IMR-90 (cell line): ENCODE measurements around the gene BMP4. TPM values are rescaled to one million over a fixed set of nuclear protein-coding genes. Genes with fewer than 3 reads are reported as not detected.
A peak's percentile ranks its signal among the peaks of the same experiment; 100 is the strongest.

Experiments used
- ATAC-seq: fragments of 200-7000 bp; cut with Tn5 transposase; 2 replicates; pipeline ENCODE4 v1.9.1; 2020; ENCODE audit warnings: low read depth, mild to moderate bottlenecking, moderate library complexity
- BruUV-seq: library from RNA; stranded (reverse); fragments of 400-500 nt; replicated peaks from 2 replicates; lab custom pipeline; 2021; lab: Mats Ljungman, UMichigan
- CTCF ChIA-PET: fragments of 300-600 bp; formaldehyde crosslinking; extraction: SDS; loops from one replicate; lab custom pipeline; 2021; ENCODE audit warnings: antibody characterized with exemption; lab: Yijun Ruan, JAX
- POLR2A ChIA-PET: fragments of 300-600 bp; sonication (Branson Sonifier 250); formaldehyde crosslinking; loops from one replicate; lab custom pipeline; 2022; ENCODE audit warnings: antibody characterized with exemption; ENCODE audit not compliant: unreplicated experiment; lab: Charles Lee
- DNase-seq: peaks from one replicate; pipeline ENCODE4 v3.0.0; 2013
- H2AFZ ChIP-seq: replicated peaks from 2 replicates; pipeline ENCODE3; 2013; ENCODE audit warnings: low read length, mild to moderate bottlenecking; ENCODE audit not compliant: poor library complexity
- H2AK5ac ChIP-seq: 2 replicates; pipeline ENCODE4 v1.6.1; 2013; ENCODE audit warnings: low read depth, low read length, inconsistent platforms
- H2AK9ac ChIP-seq: replicated peaks from 2 replicates; pipeline ENCODE3; 2013; ENCODE audit warnings: mild to moderate bottlenecking, low read depth, low read length, moderate library complexity; ENCODE audit not compliant: poor library complexity
- H2BK120ac ChIP-seq: 2 replicates; pipeline ENCODE4 v1.6.1; 2013; ENCODE audit warnings: low read depth, low read length, inconsistent platforms
- H2BK15ac ChIP-seq: 3 replicates; pipeline ENCODE4 v1.6.1; 2013; ENCODE audit warnings: low read depth, low read length, inconsistent platforms
- H2BK20ac ChIP-seq: 2 replicates; pipeline ENCODE4 v1.6.1; 2013; ENCODE audit warnings: low read depth, mild to moderate bottlenecking, inconsistent platforms, low read length, moderate library complexity
- H2BK5ac ChIP-seq: 2 replicates; pipeline ENCODE4 v1.6.1; 2013; ENCODE audit warnings: mild to moderate bottlenecking, low read depth, low read length, inconsistent platforms; ENCODE audit not compliant: poor library complexity, severe bottlenecking
- H3K14ac ChIP-seq: replicated peaks from 2 replicates; pipeline ENCODE4 v1.6.1; 2013; ENCODE audit warnings: low read depth, low read length, inconsistent platforms
- H3K18ac ChIP-seq: 2 replicates; pipeline ENCODE4 v1.6.1; 2013; ENCODE audit warnings: low read depth, low read length, control low read depth
- H3K23ac ChIP-seq: 2 replicates; pipeline ENCODE4 v1.6.1; 2013; ENCODE audit warnings: low read depth, low read length, inconsistent platforms
- H3K27ac ChIP-seq: 2 replicates; pipeline ENCODE4 v1.5.1; 2013; ENCODE audit warnings: mild to moderate bottlenecking, control low read depth, low read length; ENCODE audit not compliant: insufficient read depth
- H3K27me3 ChIP-seq: 2 replicates; pipeline ENCODE4 v1.6.1; 2013; ENCODE audit warnings: low read length; ENCODE audit not compliant: control insufficient read depth, insufficient read depth
- H3K36me3 ChIP-seq: 2 replicates; pipeline ENCODE4 v1.6.1; 2013; ENCODE audit warnings: low read length, mixed read lengths; ENCODE audit not compliant: control insufficient read depth, insufficient read depth
- H3K4ac ChIP-seq: 2 replicates; pipeline ENCODE4 v1.6.1; 2013; ENCODE audit warnings: low read depth, low read length, inconsistent platforms
- H3K4me1 ChIP-seq: 2 replicates; pipeline ENCODE4 v1.6.1; 2013; ENCODE audit warnings: low read length, mixed read lengths; ENCODE audit not compliant: control insufficient read depth, insufficient read depth
- H3K4me2 ChIP-seq: 2 replicates; pipeline ENCODE4 v1.6.1; 2013; ENCODE audit warnings: low read depth, mild to moderate bottlenecking, control low read depth, low read length, moderate library complexity
- H3K4me3 ChIP-seq: 2 replicates; pipeline ENCODE4 v1.5.1; 2013; ENCODE audit warnings: low read depth, mild to moderate bottlenecking, control low read depth, low read length, moderate library complexity; ENCODE audit not compliant: insufficient read depth
- H3K56ac ChIP-seq: 2 replicates; pipeline ENCODE4 v1.6.1; 2013; ENCODE audit warnings: low read length, inconsistent platforms; ENCODE audit not compliant: insufficient read depth; ENCODE audit errors: extremely low read depth
- H3K79me1 ChIP-seq, 2 experiments: 2 replicates each; pipeline ENCODE4 v1.6.1; 2013; ENCODE audit warnings: low read length in 2 of 2, inconsistent platforms in 1 of 2, low read depth in 1 of 2
- H3K9ac ChIP-seq: 2 replicates; pipeline ENCODE4 v1.6.1; 2013; ENCODE audit warnings: low read depth, low read length, control low read depth
- H3K9me1 ChIP-seq: 2 replicates; pipeline ENCODE4 v1.6.1; 2013; ENCODE audit warnings: low read length, inconsistent platforms; ENCODE audit not compliant: insufficient read depth
- H3K9me3 ChIP-seq: 2 replicates; pipeline ENCODE4 v1.6.1; 2013; ENCODE audit warnings: low read length; ENCODE audit not compliant: control insufficient read depth, insufficient read depth
- H4K20me1 ChIP-seq: 2 replicates; pipeline ENCODE4 v1.6.1; 2013; ENCODE audit warnings: low read length, inconsistent platforms; ENCODE audit not compliant: insufficient read depth
- H4K5ac ChIP-seq: 2 replicates; pipeline ENCODE4 v1.6.1; 2013; ENCODE audit warnings: mild to moderate bottlenecking, low read depth, low read length, control low read depth
- H4K8ac ChIP-seq, 2 experiments: 2 replicates each; pipeline ENCODE4 v1.6.1; 2013; ENCODE audit warnings: low read depth in 2 of 2, low read length in 2 of 2, control low read depth in 1 of 2, inconsistent platforms in 1 of 2
- H4K91ac ChIP-seq: 2 replicates; pipeline ENCODE4 v1.6.1; 2013; ENCODE audit warnings: low read depth, low read length, inconsistent platforms; ENCODE audit not compliant: insufficient read depth
- BHLHE40 ChIP-seq: fragments of 150-350 bp; IDR thresholded peaks from 2 replicates; pipeline ENCODE4 v1.6.1; 2016; ENCODE audit warnings: mild to moderate bottlenecking, low read depth, low read length
- CEBPB ChIP-seq: IDR thresholded peaks from 2 replicates; pipeline ENCODE4 v1.6.1; 2012; ENCODE audit warnings: low read depth, low read length, improper control_type of control experiment
- CHD1 ChIP-seq: IDR thresholded peaks from 2 replicates; pipeline ENCODE4 v1.6.1; 2012; ENCODE audit warnings: low read depth, low read length, improper control_type of control experiment
- CTCF ChIP-seq: conservative IDR thresholded peaks from 2 replicates; pipeline ENCODE4 v1.5.1; 2012; ENCODE audit warnings: mild to moderate bottlenecking, low read depth, low read length, improper control_type of control experiment
- ELK1 ChIP-seq: fragments of 150-350 bp; IDR thresholded peaks from 2 replicates; pipeline ENCODE4 v1.6.1; 2016; ENCODE audit warnings: low read depth, mild to moderate bottlenecking, low read length, moderate library complexity, borderline replicate concordance
- FOS ChIP-seq: fragments of 150-350 bp; IDR thresholded peaks from 2 replicates; pipeline ENCODE4 v1.6.1; 2016; ENCODE audit warnings: low read depth, low read length
- MAFK ChIP-seq: IDR thresholded peaks from 2 replicates; pipeline ENCODE4 v1.6.1; 2012; ENCODE audit warnings: low read depth, low read length, improper control_type of control experiment
- MAZ ChIP-seq: IDR thresholded peaks from 2 replicates; pipeline ENCODE4 v1.6.1; 2012; ENCODE audit warnings: low read depth, mild to moderate bottlenecking, low read length, improper control_type of control experiment, moderate library complexity, borderline replicate concordance
- MXI1 ChIP-seq: IDR thresholded peaks from 2 replicates; pipeline ENCODE4 v1.6.1; 2012; ENCODE audit warnings: low read depth, mild to moderate bottlenecking, low read length, moderate library complexity, borderline replicate concordance
- NFE2L2 ChIP-seq: fragments of 150-350 bp; IDR thresholded peaks from 2 replicates; pipeline ENCODE4 v1.6.1; 2016; ENCODE audit warnings: low read depth, mild to moderate bottlenecking, low read length
- POLR2A ChIP-seq: IDR thresholded peaks from 2 replicates; pipeline ENCODE4 v1.6.1; 2012; ENCODE audit warnings: mild to moderate bottlenecking, low read depth, low read length
- RAD21 ChIP-seq: IDR thresholded peaks from 2 replicates; pipeline ENCODE4 v1.6.1; 2012; ENCODE audit warnings: low read length, improper control_type of control experiment
- RCOR1 ChIP-seq: IDR thresholded peaks from 2 replicates; pipeline ENCODE4 v1.6.1; 2012; ENCODE audit warnings: mild to moderate bottlenecking, low read length, improper control_type of control experiment; ENCODE audit not compliant: insufficient replicate concordance
- RFX5 ChIP-seq: IDR thresholded peaks from 2 replicates; pipeline ENCODE4 v1.8.0; 2012; ENCODE audit warnings: low read depth, mild to moderate bottlenecking, low read length, moderate library complexity
- SMC3 ChIP-seq: fragments of 150-350 bp; IDR thresholded peaks from 2 replicates; pipeline ENCODE4 v1.6.1; 2016; ENCODE audit warnings: low read depth, mild to moderate bottlenecking, antibody characterized with exemption, low read length, moderate library complexity
- USF2 ChIP-seq: fragments of 150-350 bp; IDR thresholded peaks from 2 replicates; pipeline ENCODE4 v1.6.1; 2017; ENCODE audit warnings: mild to moderate bottlenecking, antibody characterized with exemption, low read length, low read depth
- WGBS, 2 experiments: methylation state at CpG; one replicate each; pipeline versions ENCODE4 v1.1.5 to v1.1.7; 2013; ENCODE audit warnings: missing lambda C conversion rate in 2 of 2; ENCODE audit not compliant: insufficient read length in 1 of 2; ENCODE audit errors: extremely low coverage in 2 of 2; 5-methylcytosine and 5-hydroxymethylcytosine counted together
- dilution Hi-C: fragments of 300-500 bp; cut with HindIII; formaldehyde crosslinking; loops from one replicate; pipeline ENCODE4 v1.14.3; 2018; ENCODE audit warnings: low sequenced_read_pairs; ENCODE audit not compliant: unreplicated experiment
- in situ Hi-C: fragments of 300-500 bp; cut with MboI; formaldehyde crosslinking; loops from 3 replicates; pipeline ENCODE4 v1.14.3; 2019; ENCODE audit warnings: low sequenced_read_pairs, inconsistent platforms, mixed read lengths
- intact Hi-C: fragments of 100-400 bp; cut with micrococcal nuclease; formaldehyde crosslinking; loops from 2 replicates; pipeline ENCODE4 v1.10.0; 2022
- polyA plus RNA-seq, 3 experiments: library from polyadenylated mRNA; depleted of rRNA; stranded (reverse); fragments of >200 nt; gene quantifications; 2 replicates each; pipeline ENCODE4 v1.2.3, GENCODE V29; 2012; ENCODE audit warnings: low replicate concordance in 1 of 3
- total RNA-seq: library from RNA; depleted of rRNA; stranded (reverse); fragments of >200 nt; gene quantifications from 2 replicates; pipeline ENCODE4 v1.2.3, GENCODE V29; 2012

Gene BMP4
- total and polyA plus RNA-seq, 2 of the 4 experiments (the other 2 are of a cell fraction): 3.4 to 4.2 TPM

- Histone ChIP-seq H3K36me3 (no peaks in the 10 kb centered on the region), H4K20me1 (no peaks in the 10 kb centered on the region), H3K4ac (no peak overlapping the region), H4K8ac (no peak overlapping the region), H3K4me3 (no peak overlapping the region), H3K4me1 (peaks cover 5% of the 10 kb centered on the region; the same call in 1 of the 2 replicates), H3K23ac (no peak overlapping the region), H3K14ac (no peak overlapping the region; the same call in 1 of the 2 replicates), H3K79me1 (no peaks in the 10 kb centered on the region), H2AK9ac (no peak overlapping the region), H2BK120ac (no peak overlapping the region), H3K9me1 (peaks cover 10% of the 10 kb centered on the region; the same call in 1 of the 2 replicates), H4K91ac (peak overlapping the region; percentile 5; the same call in 1 of the 2 replicates), H3K9me3 (no peaks in the 10 kb centered on the region), H3K27me3 (peaks cover 10% of the 10 kb centered on the region), H3K18ac (no peak overlapping the region), H2BK20ac (no peak overlapping the region), H4K5ac (no peak overlapping the region), H3K56ac (no peak overlapping the region), H2BK15ac (no peak overlapping the region), H3K4me2 (no peak overlapping the region), H3K9ac (no peak overlapping the region), H2AK5ac (0 out of 2 replicates have a peak overlapping the region, but pooled peaks have one; percentile 13), H2AFZ (no peak overlapping the region), H2BK5ac (no peak overlapping the region), H3K27ac (no peak overlapping the region)
- no TSS peak for BruUV-seq
- in situ Hi-C loops (no loop called here), dilution Hi-C loops (no loop called here), intact Hi-C loops (no loop called here)
- ChIA-PET CTCF (interaction anchor here (0.6 kb wide), 1 partner anchor 22 kb away, joined by 3 read pairs; no protein-coding TSS in a partner anchor), POLR2A (no interaction called here)
- TF ChIP-seq RAD21 (no peak), BHLHE40 (no peak), SMC3 (no peak), NFE2L2 (no peak), POLR2A (no peak), RFX5 (no peak), MAFK (no peak), ELK1 (no peak), USF2 (no peak), MAZ (no peak), CEBPB (no peak), MXI1 (no peak), RCOR1 (no peak), CTCF (no peak), FOS (no peak), CHD1 (no peak)
- DNase-seq (no peak), ATAC-seq (no peak)
- no CpG with 5 or more reads among the region's 4 CpGs for WGBS, 2 experiments
Observed at GRCh38 chr14:53979113-53979681, 22.6 kb upstream of the BMP4 start.
